Measurements from ENCODE around the gene CEP162. TPM values are rescaled to one million over a fixed set of nuclear protein-coding genes. Genes with fewer than 3 reads are reported as not detected.
A peak's percentile ranks its signal among the peaks of the same experiment; 100 is the strongest.
"Not testable (repeated sequence)": the region's sequence is repeated elsewhere in the genome, so short reads cannot be mapped to it uniquely, and the experiment has no call there.

CEP162 gene
- polyA plus RNA-seq, 4 donors, result 15.9 to 25.0 (median 19.8) TPM

GRCh38 chr6:84164328-84164727, 63.1 kb downstream of the CEP162 start:
- not testable (repeated sequence) for DNase-seq (ENCODE audit: low read depth in 4 of 4, low spot score in 2 of 4)

GRCh38 chr6:84161190-84161589, 66.3 kb downstream of the CEP162 start:
- DNase-seq (ENCODE audit: low read depth in 4 of 4, low spot score in 2 of 4), result no peak

GRCh38 chr6:84156306-84156705, 71.1 kb downstream of the CEP162 start:
- DNase-seq (ENCODE audit: low read depth in 4 of 4, low spot score in 2 of 4), result no peak

GRCh38 chr6:84151669-84152068, 75.8 kb downstream of the CEP162 start:
- DNase-seq (ENCODE audit: low read depth in 4 of 4, low spot score in 2 of 4), result no peak

GRCh38 chr6:84150705-84151104, 76.7 kb downstream of the CEP162 start:
- DNase-seq (ENCODE audit: low read depth in 4 of 4, low spot score in 2 of 4), result no peak

GRCh38 chr6:84141521-84141920, 85.9 kb downstream of the CEP162 start:
- DNase-seq (ENCODE audit: low read depth in 4 of 4, low spot score in 2 of 4), result peak in 1 of 4 donors; percentile 12

GRCh38 chr6:84139311-84139710, 88.1 kb downstream of the CEP162 start:
- DNase-seq (ENCODE audit: low read depth in 4 of 4, low spot score in 2 of 4), result no peak

- no peak for DNase-seq (ENCODE audit: low read depth in 4 of 4, low spot score in 2 of 4)
Observed at GRCh38 chr6:84137989-84138575, 89.4 kb downstream of the CEP162 start.

- DNase-seq (ENCODE audit: low read depth in 4 of 4, low spot score in 2 of 4), result no peak
Observed at GRCh38 chr6:84137051-84137375, 90.4 kb downstream of the CEP162 start.

- DNase-seq (ENCODE audit: low read depth in 4 of 4, low spot score in 2 of 4), result no peak
Observed at GRCh38 chr6:84136364-84137050, 90.9 kb downstream of the CEP162 start.

GRCh38 chr6:84135291-84135690, 92.2 kb downstream of the CEP162 start:
- no peak for DNase-seq (ENCODE audit: low read depth in 4 of 4, low spot score in 2 of 4)

- not testable (repeated sequence) for DNase-seq (ENCODE audit: low read depth in 4 of 4, low spot score in 2 of 4)
Observed at GRCh38 chr6:84133385-84133784, 94.1 kb downstream of the CEP162 start.

GRCh38 chr6:84129588-84129987, 97.9 kb downstream of the CEP162 start:
- DNase-seq (ENCODE audit: low read depth in 4 of 4, low spot score in 2 of 4), result not testable (repeated sequence)

GRCh38 chr6:84123186-84123585, 104.3 kb downstream of the CEP162 start:
- DNase-seq (ENCODE audit: low read depth in 4 of 4, low spot score in 2 of 4), result no peak

- DNase-seq (ENCODE audit: low read depth in 4 of 4, low spot score in 2 of 4), result no peak
Observed at GRCh38 chr6:84119277-84119676, 108.2 kb downstream of the CEP162 start.

- DNase-seq (ENCODE audit: low read depth in 4 of 4, low spot score in 2 of 4), result no peak
Observed at GRCh38 chr6:84118191-84118590, 109.3 kb downstream of the CEP162 start.

- not testable (repeated sequence) for DNase-seq (ENCODE audit: low read depth in 4 of 4, low spot score in 2 of 4)
Observed at GRCh38 chr6:84114933-84115594, 112.4 kb downstream of the CEP162 start.

- DNase-seq (ENCODE audit: low read depth in 4 of 4, low spot score in 2 of 4), result not testable (repeated sequence)
Observed at GRCh38 chr6:84111351-84111750, 116.1 kb downstream of the CEP162 start.

- DNase-seq (ENCODE audit: low read depth in 4 of 4, low spot score in 2 of 4), result no peak
Observed at GRCh38 chr6:84107495-84107894, 119.9 kb downstream of the CEP162 start.

- DNase-seq (ENCODE audit: low read depth in 4 of 4, low spot score in 2 of 4), result not testable (repeated sequence)
Observed at GRCh38 chr6:84105215-84105924, 122.1 kb downstream of the CEP162 start.

- DNase-seq (ENCODE audit: low read depth in 4 of 4, low spot score in 2 of 4), result no peak
Observed at GRCh38 chr6:84103029-84103428, 124.4 kb downstream of the CEP162 start.

Data from left renal cortex interstitium (tissue), 4 donors.